SK-N-SH (cell line): ENCODE data around the gene PKN1. TPM values are rescaled to one million over a fixed set of nuclear protein-coding genes. Genes with fewer than 3 reads are reported as not detected.

Source experiments
- CTCF ChIA-PET: fragments of 300-600, 350-600 bp; formaldehyde crosslinking; extraction: SDS; loops from one replicate; lab custom pipeline; 2021; lab: Yijun Ruan, JAX
- POLR2A ChIA-PET: fragments of 350-600 bp; sonication (Branson Sonifier 250); formaldehyde crosslinking; extraction: SDS; loops from one replicate; lab custom pipeline; 2020; ENCODE audit warnings: antibody characterized with exemption, inconsistent platforms; lab: Yijun Ruan, JAX
- DNase-seq: peaks from one replicate; pipeline ENCODE4 v3.0.0; 2012
- H2AFZ ChIP-seq: fragments of 200-600 bp; sonication (generic); 2 replicates; pipeline ENCODE4 v1.8.1; 2016; ENCODE audit warnings: antibody characterized with exemption, mild to moderate bottlenecking, low read depth
- H3F3A ChIP-seq: fragments of 200-600 bp; sonication (generic); replicated peaks from 2 replicates; pipeline ENCODE3; 2016; ENCODE audit warnings: antibody characterized with exemption, mild to moderate bottlenecking; ENCODE audit not compliant: insufficient read depth
- H3K27ac ChIP-seq, 2 experiments: fragments of 200-500 bp in 1 of 2; fragments of 200-600 bp in 1 of 2; sonication (Bioruptor generic) in 1 of 2; sonication (generic), shearing (Covaris generic) in 1 of 2; 2 replicates each; pipeline versions ENCODE4 v1.5.1 to v1.6.1; 2014 to 2016; ENCODE audit warnings: low read depth in 2 of 2, inconsistent platforms in 1 of 2, low read length in 1 of 2, mild to moderate bottlenecking in 1 of 2, mixed read lengths in 1 of 2
- H3K27me3 ChIP-seq: fragments of 200-600 bp; sonication (generic), shearing (Covaris generic); 2 replicates; pipeline ENCODE4 v1.6.1; 2016; ENCODE audit warnings: mixed run types; ENCODE audit not compliant: insufficient read depth
- H3K36me3 ChIP-seq, 2 experiments: fragments of 200-500 bp in 1 of 2; fragments of 200-600 bp in 1 of 2; sonication (Bioruptor generic) in 1 of 2; sonication (generic) in 1 of 2; replicated peaks in 1 of 2; 2 replicates each; pipeline versions ENCODE3 to v1.5.1; 2014 to 2016; ENCODE audit warnings: low read length in 1 of 2, mild to moderate bottlenecking in 1 of 2; ENCODE audit not compliant: insufficient read depth in 2 of 2, control insufficient read depth in 1 of 2
- H3K4me1 ChIP-seq, 2 experiments: fragments of 200-500 bp in 1 of 2; fragments of 200-600 bp in 1 of 2; sonication (Bioruptor generic) in 1 of 2; sonication (generic), shearing (Covaris generic) in 1 of 2; 2 replicates each; pipeline versions ENCODE4 v1.5.1 to v1.6.1; 2014 to 2016; ENCODE audit warnings: low read depth in 1 of 2, low read length in 1 of 2, mixed run types in 1 of 2; ENCODE audit not compliant: insufficient read depth in 2 of 2, control insufficient read depth in 1 of 2
- H3K4me2 ChIP-seq: fragments of 200-600 bp; sonication (generic), shearing (Covaris generic); 2 replicates; pipeline ENCODE4 v1.6.1; 2017; ENCODE audit warnings: mixed run types
- H3K4me3 ChIP-seq, 2 experiments: fragments of 200-500 bp in 1 of 2; fragments of 200-600 bp in 1 of 2; sonication (Bioruptor generic) in 1 of 2; sonication (generic), shearing (Covaris generic) in 1 of 2; 2 replicates each; pipeline versions ENCODE4 v1.5.1 to v1.8.1; 2014 to 2016; ENCODE audit warnings: low read depth in 2 of 2, inconsistent platforms in 1 of 2, low read length in 1 of 2, mild to moderate bottlenecking in 1 of 2, mixed read lengths in 1 of 2, moderate library complexity in 1 of 2
- H3K79me2 ChIP-seq: fragments of 200-600 bp; sonication (generic); 2 replicates; pipeline ENCODE4 v1.8.1; 2017; ENCODE audit warnings: mild to moderate bottlenecking; ENCODE audit not compliant: insufficient read depth
- H3K9ac ChIP-seq: fragments of 200-600 bp; sonication (generic); 2 replicates; pipeline ENCODE4 v1.6.1; 2017; ENCODE audit warnings: mixed run types
- H3K9me2 ChIP-seq: fragments of 200-600 bp; sonication (generic); 2 replicates; pipeline ENCODE4 v1.6.1; 2017; ENCODE audit warnings: mixed run types
- H3K9me3 ChIP-seq: fragments of 200-600 bp; sonication (generic); 2 replicates; pipeline ENCODE4 v1.6.1; 2017; ENCODE audit warnings: mixed run types, mild to moderate bottlenecking, moderate library complexity
- H4K20me1 ChIP-seq: fragments of 200-600 bp; sonication (generic); 2 replicates; pipeline ENCODE4 v1.6.1; 2017; ENCODE audit warnings: mild to moderate bottlenecking, mixed run types; ENCODE audit not compliant: insufficient read depth
- CHD2 ChIP-seq: fragments of 150-350 bp; IDR thresholded peaks from 2 replicates; pipeline ENCODE4 v1.6.1; 2018; ENCODE audit warnings: low read length; ENCODE audit not compliant: partially characterized antibody
- ELF1 ChIP-seq: IDR thresholded peaks from 2 replicates; pipeline ENCODE4 v1.4.0; 2012
- FOXJ3 ChIP-seq: sonication (generic); formaldehyde crosslinking; IDR thresholded peaks from 2 replicates; pipeline ENCODE4 v1.5.1; 2020; ENCODE audit warnings: mild to moderate bottlenecking, missing genetic modification reagents
- GATA2 ChIP-seq: sonication (generic); formaldehyde crosslinking; IDR thresholded peaks from 2 replicates; pipeline ENCODE4 v1.5.0; 2020; ENCODE audit warnings: mild to moderate bottlenecking, missing genetic modification reagents
- IRF3 ChIP-seq: fragments of 150-350 bp; IDR thresholded peaks from 2 replicates; pipeline ENCODE4 v1.6.1; 2016; ENCODE audit warnings: mild to moderate bottlenecking, low read depth, low read length
- JUND ChIP-seq: IDR thresholded peaks from 2 replicates; pipeline ENCODE4 v1.4.0; 2012
- MAX ChIP-seq: IDR thresholded peaks from 2 replicates; pipeline ENCODE4 v1.4.0; 2012; ENCODE audit warnings: low read depth
- MEF2A ChIP-seq: IDR thresholded peaks from 2 replicates; pipeline ENCODE4 v1.4.0; 2012; ENCODE audit warnings: low read depth, borderline replicate concordance
- MXI1 ChIP-seq: IDR thresholded peaks from 2 replicates; pipeline ENCODE4 v1.6.1; 2012; ENCODE audit warnings: mild to moderate bottlenecking, low read depth, low read length, improper control_type of control experiment
- NFIC ChIP-seq: IDR thresholded peaks from 2 replicates; pipeline ENCODE4 v1.4.0; 2012; ENCODE audit warnings: borderline replicate concordance
- REST ChIP-seq: IDR thresholded peaks from 2 replicates; pipeline ENCODE4 v1.6.1; 2012; ENCODE audit warnings: mild to moderate bottlenecking, low read depth, low read length, moderate library complexity
- RFX5 ChIP-seq: IDR thresholded peaks from 2 replicates; pipeline ENCODE4 v1.6.1; 2012; ENCODE audit warnings: mild to moderate bottlenecking, improper control_type of control experiment, low read length
- SIN3A ChIP-seq: IDR thresholded peaks from 2 replicates; pipeline ENCODE4 v1.6.1; 2012; ENCODE audit warnings: low read depth, mild to moderate bottlenecking, low read length, moderate library complexity, borderline replicate concordance
- SMC3 ChIP-seq: IDR thresholded peaks from 2 replicates; pipeline ENCODE4 v1.6.1; 2012; ENCODE audit warnings: low read depth, low read length, improper control_type of control experiment
- TCF12 ChIP-seq: IDR thresholded peaks from 2 replicates; pipeline ENCODE4 v1.4.0; 2012
- TEAD4 ChIP-seq: IDR thresholded peaks from 2 replicates; pipeline ENCODE4 v1.4.0; 2012; ENCODE audit warnings: mild to moderate bottlenecking, borderline replicate concordance; ENCODE audit not compliant: insufficient read depth
- YY1 ChIP-seq: IDR thresholded peaks from 2 replicates; pipeline ENCODE4 v1.4.0; 2012; ENCODE audit warnings: low read depth, mild to moderate bottlenecking
- ZBTB33 ChIP-seq: IDR thresholded peaks from 2 replicates; pipeline ENCODE4 v1.4.0; 2012; ENCODE audit warnings: low read depth, borderline replicate concordance
- WGBS: methylation state at CpG from one replicate; pipeline ENCODE4 v1.1.6; 2017; ENCODE audit warnings: low lambda C conversion rate; 5-methylcytosine and 5-hydroxymethylcytosine counted together
- polyA plus RNA-seq, 3 experiments: library from polyadenylated mRNA; depleted of rRNA; stranded (reverse); fragments of >200 nt; gene quantifications; 2 replicates each; pipeline ENCODE4 v1.2.3, GENCODE V29; 2012

PKN1 gene
- polyA plus RNA-seq, 1 of the 3 experiments (the other 2 are of a cell fraction) = 99.6 TPM

- no peak for TF ChIP-seq ZBTB33
- TF ChIP-seq REST = no peak
- TF ChIP-seq SIN3A = no peak
- TF ChIP-seq YY1 = no peak
Measured at GRCh38 chr19:14502334-14503092, 69.4 kb downstream of the PKN1 start (continued).

- no peaks in the 10 kb centered on the region for H4K20me1 ChIP-seq
- H3K9me2 ChIP-seq = no peaks in the 10 kb centered on the region
- ChIA-PET POLR2A (interaction anchor here (1.0 kb wide), 1 partner anchor 15 kb away, joined by 3 read pairs; the partner anchor contains the start of gene DNAJB1), CTCF (interaction anchor here (0.9 kb wide), 1 partner anchor 32 kb away, joined by 3 read pairs; no protein-coding TSS in a partner anchor)
- H3K79me2 ChIP-seq = no peaks in the 10 kb centered on the region
- H3K4me1 ChIP-seq = no peaks in the 10 kb centered on the region
- peaks cover 28% of the 10 kb centered on the region for H3F3A ChIP-seq
- no peak overlapping the region for H3K9ac ChIP-seq
- 33% methylated on average over 1 of the region's 1 CpG for WGBS
- H3K4me3 ChIP-seq = no peak overlapping the region
- H3K4me2 ChIP-seq = no peak overlapping the region
- DNase-seq = no peak
- no peaks in the 10 kb centered on the region for H3K9me3 ChIP-seq
- no peak overlapping the region for H3K27ac ChIP-seq
- TF ChIP-seq FOXJ3 (no peak), MEF2A (no peak), TEAD4 (no peak), JUND (no peak), ELF1 (no peak), MAX (no peak), IRF3 (no peak), MXI1 (no peak), RFX5 (no peak), TCF12 (no peak), SMC3 (no peak), REST (no peak), CHD2 (no peak), GATA2 (CRISPR knock-in tag) (no peak), NFIC (no peak)
- no peak overlapping the region for H2AFZ ChIP-seq
- H3K36me3 ChIP-seq = no peaks in the 10 kb centered on the region
- H3K27me3 ChIP-seq = no peaks in the 10 kb centered on the region
Measured at GRCh38 chr19:14503285-14503684, 70.2 kb downstream of the PKN1 start.
